IPS-20b (cell line): ENCODE data around the gene DMBT1.

Source experiments
- H3K27ac ChIP-seq: one replicate; pipeline ENCODE4 v1.5.1; 2013; ENCODE audit warnings: low read length
- H3K27me3 ChIP-seq: 2 replicates; pipeline ENCODE4 v1.6.1; 2013; ENCODE audit warnings: mild to moderate bottlenecking, low read length, inconsistent platforms; ENCODE audit not compliant: insufficient read depth
- H3K36me3 ChIP-seq: 2 replicates; pipeline ENCODE4 v1.6.1; 2013; ENCODE audit warnings: low read depth, mild to moderate bottlenecking, inconsistent platforms, low read length, moderate library complexity; ENCODE audit not compliant: insufficient read depth
- H3K4me1 ChIP-seq: 2 replicates; pipeline ENCODE4 v1.6.1; 2013; ENCODE audit warnings: mild to moderate bottlenecking, control low read depth, inconsistent platforms, low read length, moderate library complexity; ENCODE audit not compliant: insufficient read depth
- H3K4me3 ChIP-seq: 2 replicates; pipeline ENCODE4 v1.5.1; 2013; ENCODE audit warnings: mild to moderate bottlenecking, low read length, inconsistent platforms
- H3K9ac ChIP-seq: 2 replicates; pipeline ENCODE4 v1.6.1; 2013; ENCODE audit warnings: low read depth, mild to moderate bottlenecking, inconsistent platforms, low read length, moderate library complexity
- H3K9me3 ChIP-seq: 2 replicates; pipeline ENCODE4 v1.6.1; 2013; ENCODE audit warnings: mild to moderate bottlenecking, low read depth, low read length, inconsistent platforms; ENCODE audit not compliant: insufficient read depth

Gene DMBT1

DNA sequence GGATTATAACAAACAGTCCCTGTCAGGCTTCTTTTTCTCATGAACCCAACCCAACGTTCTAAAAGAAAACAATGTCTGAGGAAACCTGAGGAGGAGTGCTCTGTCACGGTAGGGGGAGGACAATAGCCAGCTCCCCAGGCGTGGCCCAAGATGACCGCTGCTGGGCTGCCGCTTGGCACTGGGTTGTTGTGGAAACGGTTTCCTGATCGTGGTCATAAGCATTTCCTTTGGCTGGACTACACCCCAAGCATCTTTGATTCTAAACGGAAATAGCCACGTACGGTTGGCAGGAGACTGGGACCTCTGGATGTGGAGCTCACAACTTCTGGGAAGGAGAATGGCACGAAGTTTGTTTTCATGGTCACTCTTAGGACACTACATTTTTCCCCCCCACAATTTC, 30.4 kb upstream of the DMBT1 start:
- H3K9me3 ChIP-seq: no peaks in the 10 kb centered on the region; the same call in 1 of the 2 replicates
- no peak overlapping the region for H3K9ac ChIP-seq
- H3K27ac ChIP-seq: no peak overlapping the region
- no peaks in the 10 kb centered on the region for H3K36me3 ChIP-seq
- no peaks in the 10 kb centered on the region for H3K4me1 ChIP-seq
- H3K4me3 ChIP-seq: no peak overlapping the region
- H3K27me3 ChIP-seq: no peaks in the 10 kb centered on the region

DNA sequence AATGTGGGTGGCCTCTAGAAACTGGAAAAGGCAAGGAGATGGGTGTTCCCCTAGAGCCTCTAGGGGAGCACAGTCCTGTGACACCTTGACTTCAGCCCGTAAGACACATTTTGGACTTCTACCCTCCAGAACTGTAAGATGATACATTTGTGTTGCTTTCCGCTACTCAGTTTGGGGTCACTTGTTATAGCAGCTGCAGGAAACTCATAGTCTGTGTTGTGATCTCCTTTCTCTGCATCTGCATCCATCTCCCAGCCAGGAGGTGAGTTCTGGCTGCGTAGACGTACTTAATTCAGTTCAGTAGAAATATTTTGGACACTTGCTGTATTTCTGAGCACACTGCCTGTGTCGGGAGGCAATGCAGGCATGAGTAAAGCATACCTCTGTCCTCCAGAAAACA, 29.3 kb upstream of the DMBT1 start:
- Histone ChIP-seq H3K4me1 (no peaks in the 10 kb centered on the region), H3K9me3 (no peaks in the 10 kb centered on the region; the same call in 1 of the 2 replicates), H3K27ac (no peak overlapping the region), H3K27me3 (no peaks in the 10 kb centered on the region), H3K36me3 (no peaks in the 10 kb centered on the region), H3K4me3 (no peak overlapping the region), H3K9ac (no peak overlapping the region)

DNA sequence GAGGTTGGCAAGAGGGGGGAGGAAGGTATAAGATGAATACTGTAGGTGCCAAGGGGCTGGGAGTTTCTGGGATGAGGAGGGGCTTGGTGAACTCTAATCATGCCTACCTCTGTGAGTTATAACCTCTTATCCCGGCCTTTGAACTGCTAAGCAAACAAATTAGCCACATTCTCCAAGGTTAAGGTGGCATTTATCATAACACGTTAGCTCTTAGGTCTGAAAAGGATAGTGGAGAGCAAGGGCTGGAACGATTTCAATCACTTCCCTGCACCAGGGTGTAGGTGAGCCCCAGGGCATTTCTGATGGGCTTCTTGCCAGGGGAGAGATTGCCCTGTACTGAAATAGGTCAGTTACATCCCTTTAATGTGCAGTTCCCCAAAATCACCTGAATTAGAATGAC, 28.6 kb upstream of the DMBT1 start:
- no peaks in the 10 kb centered on the region; the same call in 1 of the 2 replicates for H3K9me3 ChIP-seq
- H3K27ac ChIP-seq: no peak overlapping the region
- no peak overlapping the region for H3K9ac ChIP-seq
- no peaks in the 10 kb centered on the region for H3K4me1 ChIP-seq
- no peaks in the 10 kb centered on the region for H3K36me3 ChIP-seq
- H3K4me3 ChIP-seq: no peak overlapping the region
- H3K27me3 ChIP-seq: no peaks in the 10 kb centered on the region

GRCh38 chr10:122532601-122533296, 27.8 kb upstream of the DMBT1 start:
- Histone ChIP-seq H3K4me1 (no peaks in the 10 kb centered on the region), H3K27me3 (no peaks in the 10 kb centered on the region), H3K4me3 (no peak overlapping the region), H3K36me3 (no peaks in the 10 kb centered on the region), H3K9me3 (no peaks in the 10 kb centered on the region; the same call in 1 of the 2 replicates), H3K27ac (no peak overlapping the region), H3K9ac (no peak overlapping the region)

GRCh38 chr10:122537545-122537944, 23.0 kb upstream of the DMBT1 start:
- H3K9me3 ChIP-seq: no peaks in the 10 kb centered on the region
- H3K9ac ChIP-seq: no peak overlapping the region
- no peaks in the 10 kb centered on the region for H3K36me3 ChIP-seq
- H3K27me3 ChIP-seq: no peaks in the 10 kb centered on the region
- no peak overlapping the region for H3K27ac ChIP-seq
- no peak overlapping the region for H3K4me3 ChIP-seq
- H3K4me1 ChIP-seq: no peaks in the 10 kb centered on the region

DNA sequence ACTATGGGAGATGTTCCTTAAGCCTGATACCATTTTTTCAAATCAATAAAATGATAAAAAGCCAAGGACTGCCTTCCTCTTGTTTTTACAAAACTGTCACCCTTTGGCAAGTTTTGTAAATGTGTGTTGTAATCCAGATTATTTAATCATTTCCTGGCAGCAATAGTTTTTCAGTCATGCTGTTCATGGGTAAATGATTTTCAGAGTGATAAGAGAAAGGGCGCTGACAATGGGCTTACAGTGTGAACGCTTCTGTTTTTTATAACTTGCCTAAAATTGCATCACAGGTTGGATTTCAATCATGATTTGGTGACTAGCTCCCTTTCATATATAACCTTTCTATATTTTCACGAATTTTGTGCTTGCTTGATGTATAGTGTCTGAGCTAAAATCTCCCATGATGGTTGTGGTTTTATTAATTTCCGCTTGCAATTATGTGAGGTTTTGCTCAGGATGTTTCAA, 19.0 kb upstream of the DMBT1 start:
- Histone ChIP-seq H3K27me3 (no peaks in the 10 kb centered on the region), H3K4me3 (no peak overlapping the region), H3K9ac (no peak overlapping the region), H3K27ac (no peak overlapping the region), H3K4me1 (no peaks in the 10 kb centered on the region), H3K9me3 (no peaks in the 10 kb centered on the region), H3K36me3 (no peaks in the 10 kb centered on the region)

DNA sequence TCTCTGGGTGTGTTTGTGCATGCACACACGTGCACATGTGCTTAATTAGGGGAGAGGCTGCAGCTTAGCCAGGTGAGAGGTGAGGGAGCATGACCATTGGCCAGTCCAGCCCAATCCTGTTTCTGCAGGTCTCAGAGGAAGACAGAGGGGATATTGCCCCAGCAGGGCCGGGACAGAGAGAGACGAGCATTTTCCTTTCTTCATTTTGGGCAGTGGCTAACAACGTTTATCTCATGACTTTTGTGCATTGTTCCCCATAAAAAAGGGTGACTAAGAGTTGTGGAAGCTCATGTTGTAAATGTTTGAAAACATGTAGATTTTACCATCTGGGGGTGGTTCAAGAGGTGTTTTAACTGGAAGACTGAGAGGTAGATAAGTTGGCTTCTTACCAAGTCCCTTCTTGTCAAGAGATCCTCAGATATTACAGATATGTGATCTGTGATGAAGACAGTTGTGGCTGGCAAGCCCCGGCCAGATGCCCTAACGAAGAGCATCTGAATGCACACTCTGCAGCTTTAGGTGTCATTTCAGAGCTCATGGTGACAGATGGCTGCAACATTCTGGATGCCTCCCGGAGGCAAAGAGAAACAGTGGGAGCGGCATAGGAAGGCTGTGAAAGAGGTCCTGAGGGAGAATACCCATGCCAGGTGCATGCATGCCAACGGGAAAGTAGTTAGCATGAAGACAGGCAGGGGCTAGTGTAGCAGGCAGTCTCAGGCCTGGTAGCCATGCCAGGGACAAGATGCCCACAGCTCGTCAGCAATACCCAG, 16.7 kb upstream of the DMBT1 start:
- H3K27ac ChIP-seq: no peak overlapping the region
- H3K27me3 ChIP-seq: no peaks in the 10 kb centered on the region
- no peaks in the 10 kb centered on the region for H3K36me3 ChIP-seq
- H3K9me3 ChIP-seq: no peaks in the 10 kb centered on the region
- no peak overlapping the region for H3K9ac ChIP-seq
- H3K4me3 ChIP-seq: no peak overlapping the region
- no peaks in the 10 kb centered on the region for H3K4me1 ChIP-seq

DNA sequence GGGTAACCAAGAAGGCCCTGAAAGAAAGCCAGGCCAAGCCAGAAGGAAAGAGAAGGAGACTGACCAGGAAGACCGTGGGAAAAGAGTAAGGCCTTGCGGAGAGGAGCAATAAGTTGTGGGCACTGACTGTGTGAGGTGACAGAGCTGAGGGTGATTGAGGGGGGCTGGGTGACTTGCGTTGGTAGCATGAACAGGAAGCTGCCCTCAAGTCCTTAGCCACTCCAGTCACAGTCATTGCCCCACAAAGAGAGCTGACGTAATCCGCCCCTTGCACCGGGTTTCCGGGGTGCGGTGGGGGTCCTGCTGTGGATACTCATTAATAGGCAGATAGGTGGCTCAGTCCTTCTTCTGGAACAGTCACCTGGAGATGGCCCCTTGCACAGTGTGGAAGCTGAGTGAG, 16.1 kb upstream of the DMBT1 start:
- H3K4me3 ChIP-seq: no peak overlapping the region
- no peaks in the 10 kb centered on the region for H3K9me3 ChIP-seq
- no peaks in the 10 kb centered on the region for H3K27me3 ChIP-seq
- H3K27ac ChIP-seq: no peak overlapping the region
- H3K9ac ChIP-seq: no peak overlapping the region
- H3K36me3 ChIP-seq: no peaks in the 10 kb centered on the region
- no peaks in the 10 kb centered on the region for H3K4me1 ChIP-seq

DNA sequence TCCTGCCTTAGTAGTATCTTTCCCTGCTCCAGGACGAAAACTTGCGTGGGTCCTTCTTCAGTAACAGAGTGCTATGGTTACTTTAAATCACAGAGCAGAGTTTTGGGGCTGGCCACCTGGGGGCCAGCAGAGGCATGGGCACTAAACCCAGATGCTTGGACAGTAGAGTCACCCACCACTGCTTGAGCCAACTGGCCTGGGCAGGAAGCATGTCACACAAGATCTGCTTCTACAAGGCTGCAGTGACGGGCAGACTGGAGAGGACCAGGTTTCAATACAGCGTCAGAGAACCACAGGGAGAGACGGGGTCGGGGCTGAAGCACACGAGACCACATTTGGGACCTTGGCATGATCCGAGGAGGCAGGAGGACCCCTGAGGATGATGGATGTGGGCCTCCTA, 14.3 kb upstream of the DMBT1 start:
- no peak overlapping the region for H3K9ac ChIP-seq
- H3K4me3 ChIP-seq: no peak overlapping the region
- H3K4me1 ChIP-seq: no peaks in the 10 kb centered on the region
- no peaks in the 10 kb centered on the region for H3K9me3 ChIP-seq
- no peaks in the 10 kb centered on the region for H3K36me3 ChIP-seq
- H3K27ac ChIP-seq: no peak overlapping the region
- H3K27me3 ChIP-seq: no peaks in the 10 kb centered on the region; the same call in 1 of the 2 replicates

GRCh38 chr10:122548407-122549085, 12.0 kb upstream of the DMBT1 start:
- Histone ChIP-seq H3K9ac (no peak overlapping the region), H3K4me1 (no peaks in the 10 kb centered on the region), H3K9me3 (no peaks in the 10 kb centered on the region), H3K27ac (no peak overlapping the region), H3K36me3 (no peaks in the 10 kb centered on the region), H3K4me3 (no peak overlapping the region), H3K27me3 (no peaks in the 10 kb centered on the region; the same call in 1 of the 2 replicates)

- Histone ChIP-seq H3K36me3 (no peaks in the 10 kb centered on the region), H3K9ac (no peak overlapping the region), H3K27me3 (no peaks in the 10 kb centered on the region; the same call in 1 of the 2 replicates), H3K4me3 (no peak overlapping the region), H3K4me1 (no peaks in the 10 kb centered on the region), H3K9me3 (no peaks in the 10 kb centered on the region), H3K27ac (no peak overlapping the region)
Measured at GRCh38 chr10:122549636-122550035, 10.9 kb upstream of the DMBT1 start.
